Neural cell (in vitro differentiated cells): Measurements from ENCODE around the gene SLC44A1. TPM values are rescaled to one million over a fixed set of nuclear protein-coding genes. Genes with fewer than 3 reads are reported as not detected.

ENCODE experiments used
- H2AFZ ChIP-seq: fragments of 200-600, 300-800 bp; sonication (generic), shearing (Covaris generic); 2 replicates; pipeline ENCODE4 v1.6.0; 2014; ENCODE audit warnings: low read depth, mild to moderate bottlenecking, antibody characterized with exemption, low read length, moderate library complexity
- H3F3A ChIP-seq: fragments of 200-600 bp; shearing (Covaris generic); 2 replicates; pipeline ENCODE4 v1.6.1; 2016; ENCODE audit warnings: mild to moderate bottlenecking, moderate library complexity, mixed read lengths, antibody characterized with exemption, low read length; ENCODE audit not compliant: insufficient read depth, poor library complexity, severe bottlenecking
- H3K27ac ChIP-seq: fragments of 200-600, 300-800 bp; sonication (generic), shearing (Covaris generic); 2 replicates; pipeline ENCODE4 v1.5.1; 2014; ENCODE audit warnings: mild to moderate bottlenecking, low read length, moderate library complexity
- H3K27me3 ChIP-seq: fragments of 300-800, 200-600 bp; sonication (generic), shearing (Covaris generic); 2 replicates; pipeline ENCODE4 v1.6.0; 2014; ENCODE audit warnings: mild to moderate bottlenecking, low read depth, low read length, moderate library complexity; ENCODE audit not compliant: insufficient read depth
- H3K36me3 ChIP-seq: fragments of 300-800, 200-600 bp; sonication (generic), shearing (Covaris generic); 2 replicates; pipeline ENCODE4 v1.5.1; 2014; ENCODE audit warnings: mild to moderate bottlenecking, antibody characterized with exemption, low read length, moderate library complexity; ENCODE audit not compliant: insufficient read depth
- H3K4me2 ChIP-seq: fragments of 300-800, 200-600 bp; sonication (generic), shearing (Covaris generic); 2 replicates; pipeline ENCODE4 v1.6.0; 2014; ENCODE audit warnings: mild to moderate bottlenecking, low read length
- H3K4me3 ChIP-seq: fragments of 300-800, 200-600 bp; sonication (generic), shearing (Covaris generic); 2 replicates; pipeline ENCODE4 v1.5.1; 2014; ENCODE audit warnings: mild to moderate bottlenecking, low read length, moderate library complexity
- H3K79me2 ChIP-seq: fragments of 200-600 bp; shearing (Covaris generic); replicated peaks from 2 replicates; pipeline ENCODE4 v1.6.0; 2014; ENCODE audit warnings: mild to moderate bottlenecking, low read length, moderate library complexity; ENCODE audit not compliant: insufficient read depth
- H3K9ac ChIP-seq: fragments of 300-800, 200-600 bp; sonication (generic), shearing (Covaris generic); 2 replicates; pipeline ENCODE4 v1.6.1; 2016; ENCODE audit warnings: mild to moderate bottlenecking, low read length, mixed read lengths
- H3K9me2 ChIP-seq: fragments of 200-600 bp; shearing (Covaris generic); 2 replicates; pipeline ENCODE4 v1.6.1; 2016; ENCODE audit warnings: mild to moderate bottlenecking, low read length, mixed read lengths; ENCODE audit not compliant: insufficient read depth
- H3K9me3 ChIP-seq: fragments of 200-600, 300-800 bp; sonication (generic), shearing (Covaris generic); 2 replicates; pipeline ENCODE4 v1.6.1; 2016; ENCODE audit warnings: mild to moderate bottlenecking, mixed run types, low read length, moderate library complexity, mixed read lengths
- H4K20me1 ChIP-seq: fragments of 200-600 bp; shearing (Covaris generic); 2 replicates; pipeline ENCODE4 v1.6.1; 2016; ENCODE audit warnings: mild to moderate bottlenecking, mixed run types; ENCODE audit not compliant: insufficient read depth
- CTCF ChIP-seq: fragments of 450-650 bp; IDR thresholded peaks from 2 replicates; pipeline ENCODE4 v1.5.1; 2014; ENCODE audit warnings: antibody characterized with exemption, mild to moderate bottlenecking, moderate library complexity; ENCODE audit not compliant: poor library complexity, severe bottlenecking
- EP300 ChIP-seq: fragments of 450-650 bp; conservative IDR thresholded peaks from 2 replicates; pipeline ENCODE4 v1.6.1; 2014; ENCODE audit warnings: antibody characterized with exemption, mild to moderate bottlenecking, moderate library complexity; ENCODE audit not compliant: poor library complexity, severe bottlenecking
- EZH2 ChIP-seq: fragments of 200-600, 300-800 bp; shearing (Covaris generic), sonication (generic); IDR thresholded peaks from 2 replicates; pipeline ENCODE4 v1.6.1; 2014; ENCODE audit warnings: antibody characterized with exemption, low read length, borderline replicate concordance, mild to moderate bottlenecking; ENCODE audit not compliant: insufficient read depth, poor library complexity, severe bottlenecking
- MXI1 ChIP-seq: fragments of 450-650 bp; conservative IDR thresholded peaks from 2 replicates; pipeline ENCODE4 v1.6.1; 2014; ENCODE audit warnings: antibody characterized with exemption, mild to moderate bottlenecking; ENCODE audit not compliant: poor library complexity, severe bottlenecking
- POLR2AphosphoS5 ChIP-seq: IDR thresholded peaks from 2 replicates; pipeline ENCODE4 v1.6.1; 2012
- RAD21 ChIP-seq: fragments of 450-650 bp; conservative IDR thresholded peaks from 2 replicates; pipeline ENCODE4 v1.6.1; 2014; ENCODE audit warnings: antibody characterized with exemption, mild to moderate bottlenecking, moderate library complexity
- REST ChIP-seq: IDR thresholded peaks from 2 replicates; pipeline ENCODE4 v1.6.1; 2012; ENCODE audit warnings: borderline replicate concordance
- SMC3 ChIP-seq: fragments of 450-650 bp; conservative IDR thresholded peaks from 2 replicates; pipeline ENCODE4 v1.6.1; 2014; ENCODE audit warnings: antibody characterized with exemption, mild to moderate bottlenecking, moderate library complexity; ENCODE audit not compliant: poor library complexity
- TAF1 ChIP-seq: IDR thresholded peaks from 2 replicates; pipeline ENCODE4 v1.6.1; 2012; ENCODE audit warnings: low read depth
- polyA plus RNA-seq: library from polyadenylated mRNA; depleted of rRNA; stranded (reverse); fragments of >200 nt; gene quantifications from 2 replicates; pipeline ENCODE4 v1.2.3, GENCODE V29; 2014

The SLC44A1 gene
- polyA plus RNA-seq, 1 donor from 2014 or later: 3.9 TPM

- H2AFZ ChIP-seq: no peak overlapping the region
- H3K9ac ChIP-seq: no peak overlapping the region
- no peak for TF ChIP-seq EZH2
- no peak for TF ChIP-seq EP300
- TF ChIP-seq CTCF: no peak
- no peak for TF ChIP-seq RAD21
- TF ChIP-seq REST: no peak
- TF ChIP-seq POLR2AphosphoS5: no peak
- no peak for TF ChIP-seq MXI1
- TF ChIP-seq SMC3: no peak
- no peak for TF ChIP-seq TAF1
- no peaks in the 10 kb centered on the region for H3F3A ChIP-seq
- no peaks in the 10 kb centered on the region for H3K36me3 ChIP-seq
- H3K27me3 ChIP-seq: no peaks in the 10 kb centered on the region
- H4K20me1 ChIP-seq: no peaks in the 10 kb centered on the region
- no peaks in the 10 kb centered on the region for H3K79me2 ChIP-seq
- H3K27ac ChIP-seq: no peak overlapping the region
- H3K9me3 ChIP-seq: no peaks in the 10 kb centered on the region
- H3K4me3 ChIP-seq: no peak overlapping the region
- no peak overlapping the region for H3K4me2 ChIP-seq
- H3K9me2 ChIP-seq: no peaks in the 10 kb centered on the region
Measured at GRCh38 chr9:105306351-105307140, 62.1 kb downstream of the SLC44A1 start.

- H2AFZ ChIP-seq: no peak overlapping the region
- H4K20me1 ChIP-seq: no peaks in the 10 kb centered on the region
- no peaks in the 10 kb centered on the region for H3K9me2 ChIP-seq
- H3K36me3 ChIP-seq: no peaks in the 10 kb centered on the region
- H3K9ac ChIP-seq: no peak overlapping the region
- H3K27me3 ChIP-seq: no peaks in the 10 kb centered on the region
- no peaks in the 10 kb centered on the region for H3K79me2 ChIP-seq
- H3F3A ChIP-seq: no peaks in the 10 kb centered on the region
- no peak overlapping the region for H3K4me2 ChIP-seq
- TF ChIP-seq SMC3: no peak
- no peak for TF ChIP-seq REST
- TF ChIP-seq EZH2: no peak
- no peak for TF ChIP-seq RAD21
- TF ChIP-seq EP300: no peak
- no peak for TF ChIP-seq CTCF
- TF ChIP-seq MXI1: no peak
- no peak for TF ChIP-seq POLR2AphosphoS5
- no peak for TF ChIP-seq TAF1
- H3K9me3 ChIP-seq: no peaks in the 10 kb centered on the region
- no peak overlapping the region for H3K4me3 ChIP-seq
- no peak overlapping the region for H3K27ac ChIP-seq
Measured at GRCh38 chr9:105307591-105308130, 63.2 kb downstream of the SLC44A1 start.
